Stomach smooth muscle (tissue), 2 donors: ENCODE results near the gene FAAP20.
A peak's percentile ranks its signal among the peaks of the same experiment; 100 is the strongest.

ENCODE experiments used
- H3K27ac ChIP-seq: one replicate; pipeline ENCODE4 v1.7.0; 2013; ENCODE audit warnings: mild to moderate bottlenecking, low read length, inconsistent platforms
- H3K27me3 ChIP-seq, 2 donors: one replicate each; pipeline ENCODE4 v1.7.0; 2013; ENCODE audit warnings: low read length in 2 of 2; ENCODE audit not compliant: insufficient read depth in 2 of 2, control insufficient read depth in 1 of 2
- H3K36me3 ChIP-seq, 2 donors: one replicate each; pipeline ENCODE4 v1.7.0; 2013; ENCODE audit warnings: low read length in 2 of 2; ENCODE audit not compliant: control insufficient read depth in 2 of 2, insufficient read depth in 2 of 2
- H3K4me1 ChIP-seq: one replicate; pipeline ENCODE4 v1.7.0; 2013; ENCODE audit warnings: low read length; ENCODE audit not compliant: control insufficient read depth, insufficient read depth
- H3K4me3 ChIP-seq, 2 donors: one replicate each; pipeline ENCODE4 v1.7.0; 2013; ENCODE audit warnings: low read length in 2 of 2
- H3K9ac ChIP-seq, 2 donors: one replicate each; pipeline ENCODE4 v1.7.0; 2013; ENCODE audit warnings: low read length in 2 of 2, mild to moderate bottlenecking in 1 of 2
- H3K9me3 ChIP-seq, 2 donors: one replicate each; pipeline ENCODE4 v1.7.0; 2013; ENCODE audit warnings: low read length in 2 of 2; ENCODE audit not compliant: control insufficient read depth in 2 of 2
- donor health status: healthy.
- donor health status: Pancreatic carcinoma.

FAAP20 gene

GRCh38 chr1:2181752-2182151, 12.8 kb downstream of the FAAP20 start:
- Histone ChIP-seq H3K36me3 (peaks cover 3 to 7% of the 10 kb centered on the region in 2 donors), H3K27me3 (no peaks in the 10 kb centered on the region), H3K27ac (no peak overlapping the region)

GRCh38 chr1:2181271-2181670, 13.3 kb downstream of the FAAP20 start:
- H3K36me3 ChIP-seq: peaks cover 3 to 7% of the 10 kb centered on the region in 2 donors
- H3K9ac ChIP-seq: no peak overlapping the region
- no peak overlapping the region for H3K27ac ChIP-seq
- H3K27me3 ChIP-seq: no peaks in the 10 kb centered on the region
- no peaks in the 10 kb centered on the region for H3K9me3 ChIP-seq
- H3K4me3 ChIP-seq: no peak overlapping the region
- H3K4me1 ChIP-seq: no peaks in the 10 kb centered on the region

More at GRCh38 chr1:2181752-2182151, 12.8 kb downstream of the FAAP20 start:
- Histone ChIP-seq H3K4me3 (no peak overlapping the region), H3K4me1 (no peaks in the 10 kb centered on the region), H3K9me3 (no peaks in the 10 kb centered on the region), H3K9ac (no peak overlapping the region)

GRCh38 chr1:2180297-2181245, 14.0 kb downstream of the FAAP20 start:
- H3K9ac ChIP-seq: no peak overlapping the region
- no peak overlapping the region for H3K4me3 ChIP-seq
- H3K27ac ChIP-seq: no peak overlapping the region
- H3K36me3 ChIP-seq: peaks cover 3 to 7% of the 10 kb centered on the region in 2 donors
- H3K4me1 ChIP-seq: no peaks in the 10 kb centered on the region
- no peaks in the 10 kb centered on the region for H3K9me3 ChIP-seq
- H3K27me3 ChIP-seq: no peaks in the 10 kb centered on the region

- no peak overlapping the region for H3K27ac ChIP-seq
- H3K4me1 ChIP-seq: no peaks in the 10 kb centered on the region
- no peak overlapping the region for H3K9ac ChIP-seq
- H3K4me3 ChIP-seq: no peak overlapping the region
- H3K27me3 ChIP-seq: no peaks in the 10 kb centered on the region
- no peaks in the 10 kb centered on the region for H3K9me3 ChIP-seq
- peaks cover 3 to 5% of the 10 kb centered on the region in 2 donors for H3K36me3 ChIP-seq
Measured at GRCh38 chr1:2179283-2180013, 15.1 kb downstream of the FAAP20 start.

GRCh38 chr1:2178875-2179274, 15.7 kb downstream of the FAAP20 start:
- Histone ChIP-seq H3K36me3 (peaks cover 3% of the 10 kb centered on the region in 2 donors), H3K4me1 (peaks cover 5% of the 10 kb centered on the region), H3K27ac (no peak overlapping the region), H3K4me3 (no peak overlapping the region), H3K9ac (no peak overlapping the region), H3K27me3 (no peaks in the 10 kb centered on the region), H3K9me3 (no peaks in the 10 kb centered on the region)

- Histone ChIP-seq H3K4me3 (no peak overlapping the region), H3K9ac (no peak overlapping the region), H3K36me3 (peaks cover 0 to 3% of the 10 kb centered on the region in 2 donors), H3K27me3 (no peaks in the 10 kb centered on the region), H3K27ac (no peak overlapping the region), H3K4me1 (peaks cover 5% of the 10 kb centered on the region), H3K9me3 (no peaks in the 10 kb centered on the region)
Measured at GRCh38 chr1:2177946-2178538, 16.5 kb downstream of the FAAP20 start.

GRCh38 chr1:2177541-2177940, 17.0 kb downstream of the FAAP20 start:
- H3K4me1 ChIP-seq: peaks cover 5% of the 10 kb centered on the region

GRCh38 chr1:2176615-2177014, 18.0 kb downstream of the FAAP20 start:
- Histone ChIP-seq H3K4me1 (peaks cover 5% of the 10 kb centered on the region), H3K27me3 (no peaks in the 10 kb centered on the region), H3K36me3 (peaks cover 0 to 3% of the 10 kb centered on the region in 2 donors), H3K9ac (no peak overlapping the region), H3K4me3 (no peak overlapping the region), H3K27ac (no peak overlapping the region), H3K9me3 (no peaks in the 10 kb centered on the region)

More at GRCh38 chr1:2177541-2177940, 17.0 kb downstream of the FAAP20 start:
- H3K9me3 ChIP-seq: no peaks in the 10 kb centered on the region
- H3K9ac ChIP-seq: no peak overlapping the region
- H3K4me3 ChIP-seq: no peak overlapping the region
- no peaks in the 10 kb centered on the region for H3K27me3 ChIP-seq
- H3K27ac ChIP-seq: no peak overlapping the region
- H3K36me3 ChIP-seq: peaks cover 0 to 3% of the 10 kb centered on the region in 2 donors

GRCh38 chr1:2175681-2176454, 18.7 kb downstream of the FAAP20 start:
- Histone ChIP-seq H3K36me3 (peaks cover 0 to 3% of the 10 kb centered on the region in 2 donors), H3K27ac (no peak overlapping the region)

GRCh38 chr1:2175055-2175414, 19.5 kb downstream of the FAAP20 start:
- Histone ChIP-seq H3K9ac (peak overlapping the region; percentile 72 to 79), H3K9me3 (no peaks in the 10 kb centered on the region), H3K4me1 (peaks cover 5% of the 10 kb centered on the region), H3K36me3 (no peaks in the 10 kb centered on the region), H3K27ac (no peak overlapping the region), H3K4me3 (peak overlapping the region; percentile 68 to 77), H3K27me3 (no peaks in the 10 kb centered on the region)

More at GRCh38 chr1:2175681-2176454, 18.7 kb downstream of the FAAP20 start:
- peaks cover 5% of the 10 kb centered on the region for H3K4me1 ChIP-seq
- peak overlapping the region in 1 of 2 donors; percentile 15 for H3K4me3 ChIP-seq
- H3K9me3 ChIP-seq: no peaks in the 10 kb centered on the region
- no peaks in the 10 kb centered on the region for H3K27me3 ChIP-seq
- no peak overlapping the region for H3K9ac ChIP-seq
